IPS DF 6.9 (cell line): ENCODE measurements around the gene BCL2L12.

Experiments used
- DNase-seq: peaks from one replicate; pipeline ENCODE4 v3.0.0-alpha.2; 2013; ENCODE audit warnings: low read depth, low spot score
- H3K27ac ChIP-seq: one replicate; pipeline ENCODE4 v1.5.1; 2013; ENCODE audit warnings: low read length, control low read depth
- H3K27me3 ChIP-seq: 2 replicates; pipeline ENCODE4 v1.6.1; 2013; ENCODE audit warnings: mild to moderate bottlenecking, low read length; ENCODE audit not compliant: control insufficient read depth, insufficient read depth
- H3K36me3 ChIP-seq: 2 replicates; pipeline ENCODE4 v1.6.1; 2013; ENCODE audit warnings: low read length; ENCODE audit not compliant: control insufficient read depth, insufficient read depth
- H3K4me1 ChIP-seq: 2 replicates; pipeline ENCODE4 v1.6.1; 2013; ENCODE audit warnings: low read length; ENCODE audit not compliant: control insufficient read depth, insufficient read depth
- H3K4me3 ChIP-seq: 2 replicates; pipeline ENCODE4 v1.5.1; 2013; ENCODE audit warnings: mild to moderate bottlenecking, low read length
- H3K9me3 ChIP-seq: 2 replicates; pipeline ENCODE4 v1.6.1; 2013; ENCODE audit warnings: low read length, inconsistent platforms; ENCODE audit not compliant: control insufficient read depth, insufficient read depth
- WGBS: extraction: QIAGEN DNeasy Blood & Tissue Kit; methylation state at CpG from one replicate; pipeline ENCODE4 v1.1.7; 2013; ENCODE audit warnings: mixed read lengths, missing lambda C conversion rate; ENCODE audit not compliant: insufficient read length, insufficient coverage; 5-methylcytosine and 5-hydroxymethylcytosine counted together

BCL2L12 gene

DNA sequence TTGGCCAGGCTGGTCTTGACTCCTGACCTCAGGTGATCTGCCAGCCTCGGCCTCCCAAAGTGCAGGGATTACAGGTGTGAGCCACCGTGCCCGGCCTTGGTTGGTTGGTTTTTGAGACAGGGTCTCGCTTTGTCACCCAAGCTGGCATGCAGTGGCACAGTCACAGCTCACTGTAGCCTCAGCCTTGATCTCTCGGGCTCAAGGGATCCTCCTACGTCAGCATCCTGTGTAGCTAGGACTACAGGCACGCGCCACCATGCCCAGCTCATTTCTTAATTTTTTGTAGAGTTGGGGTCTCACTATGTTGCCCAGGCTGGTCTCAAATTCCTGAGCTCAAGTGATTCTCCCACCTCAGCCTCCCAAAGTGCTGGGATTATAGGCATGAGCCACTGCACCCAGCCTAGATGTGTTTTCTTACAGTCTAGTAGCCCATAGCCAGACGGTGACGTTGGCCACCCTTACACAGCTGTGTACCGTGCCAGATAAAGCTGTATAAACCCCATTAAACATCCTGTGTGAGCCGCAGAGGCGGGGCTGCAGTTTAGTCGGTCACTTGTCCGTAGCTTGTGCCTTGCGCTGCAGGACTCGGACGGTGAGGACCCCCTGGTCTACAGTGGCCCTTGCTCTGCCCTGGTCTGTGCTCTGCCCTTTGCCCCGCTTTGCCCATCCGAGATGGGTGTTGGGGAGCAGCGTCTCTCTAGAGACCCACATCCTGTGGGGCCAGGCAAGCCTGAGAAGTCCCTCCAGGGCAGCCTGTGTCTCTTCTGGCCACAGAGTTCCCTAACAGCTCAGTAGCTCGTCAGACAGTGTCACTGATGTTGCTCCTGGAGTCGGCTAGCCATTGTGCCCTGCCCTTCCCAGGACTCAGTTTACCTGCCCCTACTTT, 9.9 kb upstream of the BCL2L12 start:
- no peaks in the 10 kb centered on the region for H3K27me3 ChIP-seq
- no peaks in the 10 kb centered on the region; the same call in 1 of the 2 replicates for H3K4me1 ChIP-seq
- H3K4me3 ChIP-seq: no peak overlapping the region
- H3K9me3 ChIP-seq: no peaks in the 10 kb centered on the region
- H3K36me3 ChIP-seq: peaks cover 55% of the 10 kb centered on the region
- no peak overlapping the region for H3K27ac ChIP-seq
- no peak for DNase-seq
- WGBS: no CpG with 5 or more reads among the region's 23 CpGs

DNA sequence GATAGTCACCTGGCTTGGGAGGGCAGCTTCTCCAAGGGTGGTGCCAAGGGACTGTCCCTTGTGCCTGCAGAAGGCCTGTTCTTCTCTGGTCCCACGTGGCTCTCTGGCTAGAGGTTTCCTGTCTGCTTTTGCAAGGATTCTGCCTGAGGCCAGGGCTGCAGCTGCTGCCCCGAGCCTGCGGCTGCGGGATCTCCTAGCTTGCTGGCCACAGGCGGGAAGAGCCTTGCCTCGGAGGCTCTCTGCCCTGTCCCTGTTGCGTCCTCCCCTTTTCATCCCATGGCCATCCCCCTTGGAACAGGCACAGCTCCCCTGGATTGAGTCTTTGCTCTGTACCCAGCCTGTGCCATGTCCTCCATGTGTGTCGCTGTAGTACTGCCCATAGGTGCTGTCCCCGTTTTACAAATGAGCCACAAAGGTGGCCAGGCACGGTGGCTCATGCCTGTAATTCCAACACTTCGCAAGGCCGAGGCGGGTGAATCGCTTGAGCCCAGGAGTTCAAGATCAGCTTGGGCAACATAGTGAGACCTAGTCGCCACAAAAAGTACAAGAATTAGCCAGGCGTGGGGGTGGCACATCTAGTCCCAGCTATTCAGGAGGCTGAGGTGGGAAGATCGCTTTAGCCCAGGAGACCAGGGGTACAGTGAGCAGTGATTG, 9.2 kb upstream of the BCL2L12 start:
- H3K4me1 ChIP-seq: no peaks in the 10 kb centered on the region; the same call in 1 of the 2 replicates
- H3K36me3 ChIP-seq: peaks cover 55% of the 10 kb centered on the region
- no peak overlapping the region for H3K4me3 ChIP-seq
- no peak for DNase-seq
- no peaks in the 10 kb centered on the region for H3K27me3 ChIP-seq
- H3K27ac ChIP-seq: no peak overlapping the region
- no CpG with 5 or more reads among the region's 17 CpGs for WGBS
- H3K9me3 ChIP-seq: no peaks in the 10 kb centered on the region

DNA sequence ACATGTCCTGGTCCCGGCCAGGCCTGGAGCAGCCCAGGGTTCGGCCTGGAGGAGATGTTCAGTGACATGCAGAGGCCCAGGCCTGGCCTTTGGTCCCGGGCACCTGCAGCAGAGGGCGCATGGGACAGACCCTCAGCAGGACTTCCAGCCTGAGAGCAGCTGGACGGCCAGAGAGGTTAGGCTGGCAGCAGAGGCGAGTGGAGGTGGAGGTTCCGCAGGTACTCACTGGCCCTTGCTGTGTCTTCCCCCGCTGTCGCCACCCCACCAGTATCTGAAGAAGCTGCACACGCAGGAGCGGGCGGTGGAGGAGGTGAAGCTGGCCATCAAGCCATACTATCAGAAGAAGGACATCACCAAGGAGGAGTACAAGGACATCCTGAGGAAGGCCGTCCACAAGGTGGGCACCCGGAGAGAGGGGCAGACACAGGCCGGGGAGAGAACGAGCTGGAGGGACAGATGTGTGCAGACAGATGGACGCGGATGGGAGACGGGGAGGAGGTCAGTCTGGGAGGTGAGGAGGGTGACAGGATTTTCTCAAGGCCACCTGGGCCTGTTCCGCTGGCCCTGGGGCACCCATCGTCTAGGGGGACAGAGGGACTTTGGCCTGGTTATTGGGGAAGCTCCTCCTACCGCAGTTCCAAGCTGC, 8.1 kb upstream of the BCL2L12 start:
- no peak overlapping the region for H3K4me3 ChIP-seq
- H3K27ac ChIP-seq: no peak overlapping the region
- no CpG with 5 or more reads among the region's 22 CpGs for WGBS
- H3K4me1 ChIP-seq: no peaks in the 10 kb centered on the region; the same call in 1 of the 2 replicates
- H3K27me3 ChIP-seq: no peaks in the 10 kb centered on the region
- DNase-seq: no peak
- no peaks in the 10 kb centered on the region for H3K9me3 ChIP-seq
- peaks cover 57% of the 10 kb centered on the region for H3K36me3 ChIP-seq

DNA sequence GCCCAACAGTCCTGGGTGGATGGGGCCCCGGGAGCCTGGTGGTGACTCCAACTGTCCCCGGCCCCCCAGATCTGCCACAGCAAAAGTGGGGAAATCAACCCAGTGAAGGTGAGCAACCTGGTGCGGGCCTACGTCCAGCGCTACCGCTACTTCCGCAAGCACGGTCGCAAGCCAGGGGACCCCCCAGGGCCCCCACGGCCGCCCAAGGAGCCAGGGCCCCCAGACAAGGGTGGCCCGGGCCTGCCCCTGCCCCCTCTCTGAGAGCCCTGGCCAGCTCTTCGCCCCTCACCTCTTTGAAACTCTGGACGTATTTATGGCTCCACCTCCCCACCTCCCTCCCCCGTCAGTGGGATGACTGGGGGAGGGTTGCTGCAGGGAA, 7.6 kb upstream of the BCL2L12 start:
- WGBS: no CpG with 5 or more reads among the region's 15 CpGs
- Histone ChIP-seq H3K9me3 (no peaks in the 10 kb centered on the region), H3K4me1 (no peaks in the 10 kb centered on the region; the same call in 1 of the 2 replicates), H3K36me3 (peaks cover 59% of the 10 kb centered on the region), H3K27me3 (no peaks in the 10 kb centered on the region), H3K4me3 (no peak overlapping the region), H3K27ac (no peak overlapping the region)
- no peak for DNase-seq

DNA sequence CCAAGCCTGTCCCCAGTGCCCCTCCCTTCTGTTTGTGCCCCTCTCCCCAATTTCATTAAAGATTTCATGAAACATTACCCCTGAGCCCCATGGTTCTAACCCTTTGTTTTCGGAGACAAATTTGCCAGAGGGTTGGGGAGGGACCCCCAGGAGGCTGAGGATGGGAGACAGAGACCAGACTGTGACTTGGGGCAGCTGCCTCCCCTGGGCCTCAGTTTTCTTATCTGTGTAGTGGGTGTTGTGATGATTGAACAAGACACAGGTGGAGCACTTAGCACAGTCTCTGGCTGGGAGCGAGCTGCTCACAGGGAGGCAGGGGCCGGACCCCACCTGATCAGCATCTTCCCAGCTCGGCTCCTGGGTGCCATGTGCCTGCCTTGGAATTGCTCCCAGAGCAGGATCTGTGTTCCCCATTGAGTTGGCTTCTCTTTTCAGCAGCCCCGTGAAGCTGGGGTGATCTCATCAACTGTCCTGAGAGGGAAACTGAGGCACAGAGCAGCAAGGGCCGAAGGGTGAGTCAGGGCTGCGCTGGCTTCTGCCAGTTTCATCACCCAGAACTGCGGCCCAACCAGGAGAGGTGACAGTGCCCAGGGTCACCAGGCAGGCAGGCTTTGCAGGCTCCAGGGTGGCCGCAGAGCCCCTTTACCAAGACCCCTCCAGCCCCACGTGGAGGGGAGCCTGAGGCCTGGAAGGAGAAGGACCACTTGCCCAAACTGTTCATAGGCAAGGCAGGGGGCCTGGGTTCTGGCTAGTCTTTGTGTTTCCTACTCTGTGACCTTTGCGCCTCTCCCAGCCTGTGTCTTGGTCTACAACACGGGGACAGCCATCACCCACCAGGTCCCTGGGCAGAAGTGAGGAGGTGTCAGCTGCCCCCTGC, 6.9 kb upstream of the BCL2L12 start:
- no CpG with 5 or more reads among the region's 12 CpGs for WGBS
- no peak overlapping the region for H3K27ac ChIP-seq
- H3K36me3 ChIP-seq: peaks cover 57% of the 10 kb centered on the region
- no peak for DNase-seq
- no peaks in the 10 kb centered on the region for H3K27me3 ChIP-seq
- H3K4me1 ChIP-seq: no peaks in the 10 kb centered on the region; the same call in 1 of the 2 replicates
- H3K4me3 ChIP-seq: no peak overlapping the region
- H3K9me3 ChIP-seq: no peaks in the 10 kb centered on the region

DNA sequence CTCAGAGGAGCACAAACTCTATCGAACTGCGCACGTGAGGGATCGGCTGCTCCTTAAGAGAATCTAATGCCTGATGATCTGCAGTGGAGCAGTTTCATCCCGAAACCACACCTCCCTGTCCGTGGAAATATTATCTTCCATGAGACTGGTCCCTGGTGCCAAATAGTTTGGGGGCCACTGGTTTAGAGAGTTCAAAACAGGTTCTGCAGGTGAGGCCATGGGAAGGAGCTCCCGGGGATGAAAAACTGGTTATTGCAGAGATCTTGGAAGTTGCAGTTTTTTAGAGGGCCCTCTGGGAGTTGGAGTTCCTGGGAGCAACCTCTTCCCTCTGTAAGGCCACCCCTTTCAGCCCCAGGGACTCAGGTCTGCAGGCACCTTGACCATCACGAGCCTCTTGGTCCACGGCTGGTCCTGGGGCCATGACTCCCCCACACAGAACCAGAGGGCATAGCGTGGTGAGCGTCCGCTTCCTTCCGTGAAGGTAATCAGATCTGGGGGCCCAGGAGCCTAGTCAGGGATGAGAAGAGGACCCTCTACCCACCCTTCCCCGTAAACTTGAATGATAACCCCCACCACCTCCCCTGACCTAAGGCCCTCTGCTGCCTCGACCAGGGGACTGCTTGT, 5.3 kb upstream of the BCL2L12 start:
- no peaks in the 10 kb centered on the region for H3K9me3 ChIP-seq
- no peak for DNase-seq
- no peak overlapping the region for H3K4me3 ChIP-seq
- H3K4me1 ChIP-seq: no peaks in the 10 kb centered on the region; the same call in 1 of the 2 replicates
- peaks cover 54% of the 10 kb centered on the region for H3K36me3 ChIP-seq
- H3K27ac ChIP-seq: no peak overlapping the region
- no peaks in the 10 kb centered on the region for H3K27me3 ChIP-seq
- no CpG with 5 or more reads among the region's 15 CpGs for WGBS

DNA sequence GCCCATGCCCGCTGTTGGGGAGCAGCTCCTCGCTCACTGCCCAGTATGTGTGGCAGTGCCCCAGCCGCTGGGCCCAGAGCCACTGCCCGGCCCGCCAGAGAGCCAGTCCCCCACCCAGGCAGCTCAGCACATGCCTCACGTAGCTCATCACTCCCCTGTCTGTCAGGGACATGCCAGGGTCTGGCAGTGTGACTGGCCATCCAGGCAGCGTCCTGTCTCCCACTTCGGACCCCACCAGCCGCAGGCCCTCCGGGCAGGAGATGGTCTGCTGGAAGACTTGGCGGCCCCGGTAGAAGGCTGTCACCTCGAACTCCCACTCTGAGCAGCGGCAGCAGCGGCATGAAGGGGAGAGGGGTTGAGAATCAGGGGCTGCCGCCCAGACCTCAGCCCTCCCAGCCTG, 3.7 kb upstream of the BCL2L12 start:
- Histone ChIP-seq H3K9me3 (no peaks in the 10 kb centered on the region), H3K27me3 (no peaks in the 10 kb centered on the region), H3K36me3 (peaks cover 49% of the 10 kb centered on the region), H3K4me1 (no peaks in the 10 kb centered on the region), H3K4me3 (no peak overlapping the region), H3K27ac (no peak overlapping the region)
- no peak for DNase-seq
- no CpG with 5 or more reads among the region's 16 CpGs for WGBS

DNA sequence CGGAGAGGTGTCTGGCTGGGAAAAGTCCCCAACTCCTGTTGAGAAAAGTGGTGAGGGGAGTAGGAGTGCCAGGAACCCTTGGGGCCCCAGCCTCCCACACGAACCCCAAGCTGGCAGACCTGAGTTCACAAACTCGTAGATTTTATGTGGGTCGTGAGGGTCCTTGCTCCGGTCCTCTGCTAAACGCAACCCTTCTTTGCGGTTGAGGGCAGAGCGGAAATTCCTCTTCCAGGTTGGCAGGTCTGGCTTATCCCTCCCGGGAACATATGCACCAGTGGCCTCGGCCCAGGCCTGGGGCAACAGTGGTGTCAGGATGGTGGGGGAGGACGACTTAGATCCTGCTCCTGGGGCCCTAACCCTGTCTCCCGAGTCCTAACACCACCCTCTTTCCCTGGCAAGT, 2.5 kb upstream of the BCL2L12 start:
- no peaks in the 10 kb centered on the region for H3K9me3 ChIP-seq
- H3K4me1 ChIP-seq: no peaks in the 10 kb centered on the region
- WGBS: no CpG with 5 or more reads among the region's 12 CpGs
- peaks cover 42% of the 10 kb centered on the region for H3K36me3 ChIP-seq
- no peak overlapping the region for H3K4me3 ChIP-seq
- H3K27me3 ChIP-seq: no peaks in the 10 kb centered on the region
- no peak overlapping the region for H3K27ac ChIP-seq
- no peak for DNase-seq

DNA sequence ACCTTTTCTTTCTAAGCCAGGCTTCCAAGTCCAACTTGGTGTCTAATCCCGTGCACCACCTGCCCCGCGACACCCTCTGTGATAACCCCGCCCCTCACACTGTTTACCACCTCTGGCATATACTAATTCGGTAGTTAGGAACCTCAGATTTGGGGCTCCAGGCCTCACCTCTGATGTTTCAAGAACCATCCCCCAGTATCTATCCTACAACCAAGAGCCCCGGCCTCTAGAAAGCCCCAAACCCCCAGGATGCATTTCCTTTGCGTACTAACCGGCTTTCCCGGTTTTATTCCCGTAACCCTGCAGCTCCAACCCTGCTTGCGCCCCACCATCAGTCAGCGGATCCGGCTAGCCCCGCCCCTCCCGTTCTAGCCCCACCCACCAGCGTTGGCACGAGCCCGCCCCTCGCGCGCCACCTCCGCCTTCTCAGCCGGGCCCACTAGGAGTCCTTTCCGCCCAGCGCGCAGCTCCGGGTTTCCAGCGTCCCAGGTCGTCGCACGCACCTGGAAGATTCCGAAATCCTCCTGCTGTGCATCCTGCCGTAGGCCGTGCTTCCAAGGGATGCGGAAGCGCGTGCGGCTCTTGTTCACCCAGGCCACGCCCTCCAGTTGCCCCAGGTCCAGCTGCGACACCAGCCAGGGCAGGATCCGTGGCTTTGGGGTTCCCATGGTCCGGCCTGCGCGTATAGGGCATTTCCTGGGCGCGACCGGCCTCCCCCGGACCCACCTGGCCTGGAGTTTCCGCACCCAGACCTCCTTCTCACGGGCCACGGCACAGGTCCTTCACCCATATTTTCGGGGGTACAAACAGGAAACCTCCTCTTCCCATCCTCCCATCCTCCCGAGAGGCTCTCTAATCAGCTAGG, 1.3 kb upstream of the BCL2L12 start:
- Histone ChIP-seq H3K9me3 (no peaks in the 10 kb centered on the region), H3K27ac (no peak overlapping the region), H3K4me3 (peak overlapping the region; percentile 92; the same call in 1 of the 2 replicates), H3K36me3 (peaks cover 37% of the 10 kb centered on the region), H3K4me1 (no peaks in the 10 kb centered on the region), H3K27me3 (no peaks in the 10 kb centered on the region)
- no peak for DNase-seq
- no CpG with 5 or more reads among the region's 53 CpGs for WGBS
